Smooth muscle cell (in vitro differentiated cells): ENCODE measurements around the gene AVEN. TPM values are rescaled to one million over a fixed set of nuclear protein-coding genes. Genes with fewer than 3 reads are reported as not detected.

Experiments
- DNase-seq: peaks from one replicate; lab custom pipeline; 2025; ENCODE audit not compliant: unreplicated experiment; lab: John Stamatoyannopoulos, UW
- H2AFZ ChIP-seq: fragments of 200-600 bp; sonication (generic); 2 replicates; pipeline ENCODE4 v1.6.0; 2016; ENCODE audit warnings: antibody characterized with exemption, low read depth, mild to moderate bottlenecking
- H3F3A ChIP-seq: fragments of 200-600 bp; sonication (generic); 2 replicates; pipeline ENCODE4 v1.6.0; 2017; ENCODE audit warnings: antibody characterized with exemption, low read depth
- H3K27ac ChIP-seq: fragments of 200-600 bp; sonication (generic); 2 replicates; pipeline ENCODE4 v1.5.1; 2016; ENCODE audit warnings: low read depth, mild to moderate bottlenecking
- H3K27me3 ChIP-seq: fragments of 200-600 bp; sonication (generic); 2 replicates; pipeline ENCODE4 v1.6.1; 2016; ENCODE audit warnings: low read depth, mild to moderate bottlenecking
- H3K36me3 ChIP-seq: fragments of 200-600 bp; sonication (generic); 2 replicates; pipeline ENCODE4 v1.5.1; 2016; ENCODE audit warnings: low read depth
- H3K4me1 ChIP-seq: fragments of 200-600 bp; sonication (generic); 2 replicates; pipeline ENCODE4 v1.5.1; 2016; ENCODE audit warnings: low read depth
- H3K4me2 ChIP-seq: fragments of 200-600 bp; sonication (generic); 2 replicates; pipeline ENCODE4 v1.6.0; 2016; ENCODE audit warnings: mild to moderate bottlenecking
- H3K4me3 ChIP-seq: fragments of 200-600 bp; sonication (generic); 2 replicates; pipeline ENCODE4 v1.5.1; 2016; ENCODE audit warnings: mild to moderate bottlenecking
- H3K79me2 ChIP-seq: fragments of 200-600 bp; sonication (generic); 2 replicates; pipeline ENCODE4 v1.6.0; 2016; ENCODE audit warnings: low read depth, mild to moderate bottlenecking
- H3K9ac ChIP-seq: fragments of 200-600 bp; sonication (generic); 2 replicates; pipeline ENCODE4 v1.6.0; 2016; ENCODE audit warnings: low read depth
- H3K9me3 ChIP-seq: fragments of 200-600 bp; sonication (generic); replicated peaks from 2 replicates; pipeline ENCODE4 v1.5.1; 2016; ENCODE audit warnings: low read depth
- H4K20me1 ChIP-seq: fragments of 200-600 bp; sonication (generic); 2 replicates; pipeline ENCODE4 v1.6.0; 2016; ENCODE audit warnings: low read depth
- CTCF ChIP-seq: fragments of 200-600 bp; sonication (generic); IDR thresholded peaks from 2 replicates; pipeline ENCODE4 v1.5.1; 2017; ENCODE audit warnings: borderline replicate concordance, mild to moderate bottlenecking, antibody characterized with exemption; ENCODE audit not compliant: insufficient read depth, poor library complexity, severe bottlenecking
- WGBS: methylation state at CpG from one replicate; pipeline ENCODE4 v1.1.7; 2016; ENCODE audit warnings: low lambda C conversion rate; 5-methylcytosine and 5-hydroxymethylcytosine counted together
- polyA plus RNA-seq: library from polyadenylated mRNA; unstranded; fragments of >200 nt; fragmentation: Nextera tagmentation; extraction: Ambion mirVana; gene quantifications from 2 replicates; pipeline ENCODE4 v1.2.1, GENCODE V29; 2016
- total RNA-seq: library from RNA; depleted of rRNA; stranded (reverse); fragments of >200 nt; gene quantifications from 2 replicates; pipeline ENCODE4 v1.2.3, GENCODE V29; 2014

AVEN gene
- total and polyA plus RNA-seq, 2 experiments from 2014 or later: 10.6 to 15.7 TPM

GRCh38 chr15:33988384-33988783, 50.6 kb downstream of the AVEN start:
- Histone ChIP-seq H3F3A (no peaks in the 10 kb centered on the region), H3K79me2 (no peaks in the 10 kb centered on the region), H3K4me1 (peaks cover 3% of the 10 kb centered on the region), H3K27ac (no peak overlapping the region), H3K9me3 (no peaks in the 10 kb centered on the region), H3K4me3 (no peak overlapping the region), H2AFZ (no peak overlapping the region), H3K4me2 (no peak overlapping the region), H3K9ac (no peak overlapping the region), H3K27me3 (no peaks in the 10 kb centered on the region), H4K20me1 (no peaks in the 10 kb centered on the region), H3K36me3 (no peaks in the 10 kb centered on the region)
- no peak for TF ChIP-seq CTCF
- no peak for DNase-seq
- 90% methylated on average over 4 of the region's 4 CpGs for WGBS

- Histone ChIP-seq H2AFZ (no peak overlapping the region), H4K20me1 (no peaks in the 10 kb centered on the region), H3F3A (no peaks in the 10 kb centered on the region), H3K4me2 (no peak overlapping the region), H3K4me1 (peaks cover 3% of the 10 kb centered on the region), H3K79me2 (no peaks in the 10 kb centered on the region), H3K27me3 (no peaks in the 10 kb centered on the region), H3K9ac (no peak overlapping the region), H3K27ac (no peak overlapping the region), H3K9me3 (no peaks in the 10 kb centered on the region), H3K36me3 (no peaks in the 10 kb centered on the region), H3K4me3 (no peak overlapping the region)
- TF ChIP-seq CTCF: no peak
- WGBS: 97% methylated on average over 3 of the region's 3 CpGs
- DNase-seq: no peak
Observed at GRCh38 chr15:33987444-33987843, 51.6 kb downstream of the AVEN start.

- Histone ChIP-seq H3K9me3 (no peaks in the 10 kb centered on the region), H2AFZ (no peak overlapping the region), H3F3A (no peaks in the 10 kb centered on the region), H3K4me3 (no peak overlapping the region), H3K36me3 (no peaks in the 10 kb centered on the region), H4K20me1 (no peaks in the 10 kb centered on the region), H3K27ac (peak overlapping the region; percentile 42), H3K4me2 (no peak overlapping the region), H3K4me1 (peaks cover 3% of the 10 kb centered on the region), H3K79me2 (no peaks in the 10 kb centered on the region), H3K27me3 (no peaks in the 10 kb centered on the region), H3K9ac (peak overlapping the region; percentile 16)
- no peak for TF ChIP-seq CTCF
- WGBS: 67% methylated on average over 3 of the region's 3 CpGs
- no peak for DNase-seq
Observed at GRCh38 chr15:33985751-33986150, 53.3 kb downstream of the AVEN start.

GRCh38 chr15:33985287-33985686, 53.7 kb downstream of the AVEN start:
- H3F3A ChIP-seq: no peaks in the 10 kb centered on the region
- no peak overlapping the region for H3K4me2 ChIP-seq
- no peaks in the 10 kb centered on the region for H3K36me3 ChIP-seq
- peak overlapping the region; percentile 42 for H3K9ac ChIP-seq
- no peak overlapping the region for H3K4me3 ChIP-seq
- peak overlapping the region; percentile 64 for H3K27ac ChIP-seq
- H4K20me1 ChIP-seq: no peaks in the 10 kb centered on the region
- WGBS: 62% methylated on average over 1 of the region's 1 CpG
- no peaks in the 10 kb centered on the region for H3K27me3 ChIP-seq
- no peak for TF ChIP-seq CTCF
- no peaks in the 10 kb centered on the region for H3K9me3 ChIP-seq
- H3K79me2 ChIP-seq: no peaks in the 10 kb centered on the region
- no peak for DNase-seq
- H3K4me1 ChIP-seq: peaks cover 3% of the 10 kb centered on the region
- H2AFZ ChIP-seq: no peak overlapping the region
